GM12878 (cell line): ENCODE measurements around the gene MUSK. TPM values are rescaled to one million over a fixed set of nuclear protein-coding genes. Genes with fewer than 3 reads are reported as not detected.

Experiments used
- ATAC-seq: fragments of 200-7000 bp; cut with Tn5 transposase; 3 replicates; pipeline ENCODE4 v1.9.1; 2020; ENCODE audit warnings: mild to moderate bottlenecking, moderate library complexity
- BruUV-seq: library from RNA; stranded (reverse); fragments of 400-500 nt; replicated peaks from 2 replicates; lab custom pipeline; 2021; lab: Mats Ljungman, UMichigan
- CTCF ChIA-PET: fragments of 300-600 bp; sonication (Branson Sonifier 250); formaldehyde crosslinking; extraction: SDS; loops from one replicate; lab custom pipeline; 2021; ENCODE audit warnings: inconsistent platforms; lab: Yijun Ruan, JAX
- POLR2A ChIA-PET: fragments of 350-600 bp; formaldehyde crosslinking; extraction: SDS; loops from one replicate; lab custom pipeline; 2021; ENCODE audit warnings: inconsistent platforms; lab: Charles Lee
- RAD21 ChIA-PET: fragments of 300-600 bp; sonication (Branson Sonifier 250); formaldehyde crosslinking; loops from one replicate; lab custom pipeline; 2023; ENCODE audit warnings: antibody characterized with exemption; ENCODE audit not compliant: unreplicated experiment; lab: Charles Lee
- SMC1A ChIA-PET: fragments of 300-600 bp; sonication (Branson Sonifier 250); formaldehyde crosslinking; loops from one replicate; lab custom pipeline; 2023; ENCODE audit not compliant: unreplicated experiment, uncharacterized antibody; lab: Charles Lee
- DNase-seq: peaks from one replicate; pipeline ENCODE4 v3.0.0-alpha.2; 2011; ENCODE audit warnings: low read depth, low spot score
- FAIRE-seq: peaks from 3 replicates; lab custom pipeline; 2011; peaks lifted over from hg19 to GRCh38; lab: Jason Lieb, UNC
- H2AFZ ChIP-seq: 2 replicates; pipeline ENCODE4 v1.6.0; 2011; ENCODE audit warnings: low read depth, low read length, control low read depth; ENCODE audit not compliant: control insufficient read depth
- H3K27ac ChIP-seq: 2 replicates; pipeline ENCODE4 v1.5.1; 2011; ENCODE audit warnings: control low read depth; ENCODE audit not compliant: control insufficient read depth, insufficient read depth
- H3K27me3 ChIP-seq, 2 experiments: replicated peaks in 1 of 2; 2 replicates each; pipeline versions ENCODE4 v1.6.0 to v1.6.1; 2011; ENCODE audit warnings: low read length in 1 of 2; ENCODE audit not compliant: control insufficient read depth in 2 of 2, insufficient read depth in 2 of 2
- H3K36me3 ChIP-seq, 2 experiments: 2 replicates each; pipeline ENCODE4 v1.5.1; 2011; ENCODE audit warnings: low read length in 1 of 2; ENCODE audit not compliant: control insufficient read depth in 2 of 2, insufficient read depth in 2 of 2
- H3K4me1 ChIP-seq: 2 replicates; pipeline ENCODE4 v1.6.1; 2011; ENCODE audit warnings: mild to moderate bottlenecking, low read length, moderate library complexity, mixed read lengths; ENCODE audit not compliant: control insufficient read depth, insufficient read depth
- H3K4me2 ChIP-seq: 2 replicates; pipeline ENCODE4 v1.6.0; 2011; ENCODE audit warnings: control low read depth; ENCODE audit not compliant: control insufficient read depth, insufficient read depth
- H3K4me3 ChIP-seq: fragments of 200-600 bp; sonication (generic); 2 replicates; pipeline ENCODE4 v1.5.1; 2016
- H3K79me2 ChIP-seq: 2 replicates; pipeline ENCODE4 v1.6.0; 2011; ENCODE audit warnings: low read length; ENCODE audit not compliant: control insufficient read depth, insufficient read depth
- H3K9ac ChIP-seq: 2 replicates; pipeline ENCODE4 v1.8.0; 2011; ENCODE audit warnings: low read length, control low read depth, mixed read lengths; ENCODE audit not compliant: control insufficient read depth, insufficient read depth
- H3K9me3 ChIP-seq: replicated peaks from 3 replicates; pipeline ENCODE4 v1.5.1; 2011; ENCODE audit warnings: mild to moderate bottlenecking, low read length; ENCODE audit not compliant: control insufficient read depth, insufficient read depth
- H4K20me1 ChIP-seq: 2 replicates; pipeline ENCODE4 v1.6.0; 2011; ENCODE audit not compliant: control insufficient read depth, insufficient read depth
- BRCA1 ChIP-seq: IDR thresholded peaks from 2 replicates; pipeline ENCODE4 v1.6.1; 2011; ENCODE audit warnings: low read depth, low read length, improper control_type of control experiment
- ESRRA ChIP-seq: IDR thresholded peaks from 2 replicates; pipeline ENCODE4 v1.6.1; 2012; ENCODE audit warnings: mild to moderate bottlenecking, low read length, improper control_type of control experiment
- EZH2 ChIP-seq: IDR thresholded peaks from 2 replicates; pipeline ENCODE4 v1.6.1; 2012; ENCODE audit warnings: low read depth, mild to moderate bottlenecking, control low read depth, inconsistent platforms, low read length, borderline replicate concordance; ENCODE audit not compliant: control insufficient read depth
- KAT2A ChIP-seq: conservative IDR thresholded peaks from 2 replicates; pipeline ENCODE4 v1.6.1; 2011; ENCODE audit warnings: low read depth, low read length; ENCODE audit not compliant: control insufficient read depth
- MEF2A ChIP-seq: IDR thresholded peaks from 2 replicates; pipeline ENCODE4 v1.6.1; 2011; ENCODE audit warnings: low read depth, mild to moderate bottlenecking, low read length, moderate library complexity; ENCODE audit not compliant: insufficient read depth
- POLR2AphosphoS2 ChIP-seq: IDR thresholded peaks from 2 replicates; pipeline ENCODE4 v1.6.1; 2011; ENCODE audit warnings: low read depth, mild to moderate bottlenecking, low read length, improper control_type of control experiment, moderate library complexity
- TCF12 ChIP-seq: IDR thresholded peaks from 2 replicates; pipeline ENCODE4 v1.6.1; 2011; ENCODE audit warnings: low read depth, mild to moderate bottlenecking, low read length
- YBX1 ChIP-seq: fragments of 450-650 bp; IDR thresholded peaks from 2 replicates; pipeline ENCODE4 v1.6.1; 2016; ENCODE audit warnings: antibody characterized with exemption
- WGBS: methylation state at CpG from one replicate; pipeline ENCODE4 v1.1.6; 2016; ENCODE audit warnings: low lambda C conversion rate; ENCODE audit not compliant: insufficient replicate concordance, insufficient coverage; ENCODE audit errors: missing lambda C conversion rate; 5-methylcytosine and 5-hydroxymethylcytosine counted together
- in situ Hi-C: fragments of 300-500 bp; cut with MboI; formaldehyde crosslinking; loops from 9 replicates; pipeline ENCODE4 v1.14.3; 2018; ENCODE audit warnings: mixed read lengths
- intact Hi-C: fragments of 100-400 bp; cut with micrococcal nuclease; formaldehyde crosslinking; loops from one replicate; pipeline ENCODE4 v1.14.2; 2022; ENCODE audit not compliant: unreplicated experiment
- polyA plus RNA-seq, 11 experiments: library from polyadenylated mRNA; depleted of rRNA in 4 of 11; unstranded in 6 of 11; stranded (reverse) in 5 of 11; fragments of >200 nt; fragmentation: Nextera tagmentation in 4 of 11; fragmentation: Illumina TruSeq in 1 of 11; extraction: Ambion mirVana in 4 of 11; extraction: Trizol in 1 of 11; gene quantifications; 1 replicate in 1 of 11; 2 replicates in 10 of 11; pipeline versions ENCODE4 v1.2.1 to v1.2.3, GENCODE V29; 2011 to 2016; ENCODE audit warnings: inconsistent platforms in 2 of 11, missing spikeins in 2 of 11, low read depth in 1 of 11
- total RNA-seq, 4 experiments: library from RNA; depleted of rRNA in 3 of 4; stranded (reverse); fragments of >200 nt in 3 of 4; fragmentation: Illumina TruSeq in 1 of 4; extraction: Trizol in 1 of 4; gene quantifications; 2 replicates each; pipeline versions ENCODE4 v1.2.1 to v1.2.3, GENCODE V29; 2013 to 2021
- TF ChIP-seq, protein P1 (sequence below): IDR thresholded peaks from 2 replicates; pipeline ENCODE4 v1.6.1; 2012; ENCODE audit warnings: improper control_type of control experiment, low read depth, low read length; ENCODE audit not compliant: insufficient replicate concordance
- TF ChIP-seq, protein P2 (sequence below): IDR thresholded peaks from 2 replicates; pipeline ENCODE4 v1.6.1; 2011; ENCODE audit warnings: mild to moderate bottlenecking, low read depth, low read length, moderate library complexity; ENCODE audit not compliant: insufficient replicate concordance

MUSK gene
- total and polyA plus RNA-seq, 10 of the 15 experiments (the other 5 are each of a cell fraction or from before 2014, with no cell fraction given): 0.04 to 0.19 (median 0.10) TPM; not detected in 5

DNA sequence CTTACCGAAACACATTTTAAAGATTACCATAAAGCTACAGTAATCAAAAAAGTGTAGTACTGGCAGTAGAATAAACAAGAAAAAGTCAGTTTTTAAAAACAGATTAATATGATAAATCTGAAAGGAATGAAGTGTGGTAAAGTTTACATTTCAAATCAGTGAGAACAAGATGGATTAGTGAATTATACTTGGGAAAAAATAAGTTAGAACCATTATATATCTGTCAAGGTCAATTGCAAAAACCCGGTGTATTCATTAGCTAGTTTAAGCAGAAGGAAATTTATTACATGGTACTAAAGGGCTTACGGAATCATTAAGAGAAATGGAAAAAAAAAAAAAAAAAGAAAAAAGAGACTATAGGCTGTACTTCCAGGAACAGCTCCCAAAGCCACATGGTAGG, 164.3 kb downstream of the MUSK start:
- TF ChIP-seq POLR2AphosphoS2: no peak
- TF ChIP-seq YBX1: no peak
- TF ChIP-seq EZH2: no peak
- TF ChIP-seq BRCA1: no peak
- Histone ChIP-seq H3K4me1 (no peaks in the 10 kb centered on the region), H4K20me1 (no peaks in the 10 kb centered on the region), H2AFZ (no peak overlapping the region), H3K36me3 (no peaks in the 10 kb centered on the region), H3K79me2 (no peaks in the 10 kb centered on the region), H3K4me3 (no peak overlapping the region), H3K27ac (no peak overlapping the region), H3K4me2 (no peak overlapping the region), H3K27me3 (no peaks in the 10 kb centered on the region), H3K9ac (no peak overlapping the region), H3K9me3 (no peaks in the 10 kb centered on the region)
- in situ Hi-C loops (no loop called here), intact Hi-C loops (no loop called here)
- no peak for DNase-seq
- ChIA-PET SMC1A (interaction anchor here (0.5 to 1.2 kb wide), 3 partner anchors 11 to 257 kb away, joined by 3 to 4 read pairs (median 3); no protein-coding TSS in a partner anchor), CTCF (interaction anchor here (0.9 to 1.0 kb wide), 2 partner anchors 9 to 12 kb away, joined by 3 to 4 read pairs; no protein-coding TSS in a partner anchor), RAD21 (interaction anchor here (0.6 to 1.0 kb wide), 2 partner anchors 21 to 199 kb away, joined by 3 to 4 read pairs; no protein-coding TSS in a partner anchor), POLR2A (interaction anchor here (0.6 kb wide), 1 partner anchor 142 kb away, joined by 3 read pairs; no protein-coding TSS in a partner anchor)
- FAIRE-seq: no peak
- 100% methylated on average over 3 of the region's 3 CpGs for WGBS
- ATAC-seq: no peak
- no TSS peak for BruUV-seq

DNA sequence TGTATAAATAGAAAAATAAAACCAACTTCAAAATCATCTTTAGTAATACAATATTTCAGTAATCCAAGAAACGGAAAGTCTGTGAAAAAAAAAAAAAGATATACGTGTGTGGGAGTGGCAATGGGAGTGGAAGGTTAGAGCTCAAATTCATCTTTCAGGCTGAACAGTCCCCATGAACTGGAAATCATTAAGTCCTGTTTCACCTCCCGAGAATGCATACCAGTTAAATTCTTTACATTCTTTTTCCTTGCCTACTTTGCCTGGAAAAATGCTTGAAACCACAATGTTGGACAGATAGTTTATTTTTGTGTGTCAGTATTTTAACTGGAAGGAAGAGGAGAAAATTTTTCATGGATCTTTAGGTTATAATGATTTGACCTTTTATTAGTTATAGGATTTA, 166.8 kb downstream of the MUSK start:
- ATAC-seq: no peak
- no peak for DNase-seq
- Histone ChIP-seq H3K79me2 (no peaks in the 10 kb centered on the region), H4K20me1 (no peaks in the 10 kb centered on the region), H2AFZ (no peak overlapping the region), H3K9me3 (no peaks in the 10 kb centered on the region), H3K9ac (no peak overlapping the region), H3K4me3 (no peak overlapping the region), H3K36me3 (no peaks in the 10 kb centered on the region), H3K27me3 (no peaks in the 10 kb centered on the region), H3K4me1 (no peaks in the 10 kb centered on the region), H3K4me2 (no peak overlapping the region), H3K27ac (no peak overlapping the region)
- in situ Hi-C loops (no loop called here), intact Hi-C loops (no loop called here)
- FAIRE-seq: no peak
- ChIA-PET POLR2A (interaction anchor here (0.6 kb wide), 1 partner anchor 25 kb away, joined by 11 read pairs; no protein-coding TSS in a partner anchor), CTCF (no interaction called here), RAD21 (interaction anchor here (0.9 kb wide), 1 partner anchor 14 kb away, joined by 4 read pairs; no protein-coding TSS in a partner anchor), SMC1A (interaction anchor here (1.1 to 1.3 kb wide), 2 partner anchors 13 to 42 kb away, joined by 3 to 5 read pairs; no protein-coding TSS in a partner anchor)
- BruUV-seq: no TSS peak
- 34% methylated on average over 3 of the region's 3 CpGs for WGBS
- TF ChIP-seq YBX1: no peak
- no peak for TF ChIP-seq KAT2A
- TF ChIP-seq TCF12: no peak
- TF ChIP-seq, protein P1, sequence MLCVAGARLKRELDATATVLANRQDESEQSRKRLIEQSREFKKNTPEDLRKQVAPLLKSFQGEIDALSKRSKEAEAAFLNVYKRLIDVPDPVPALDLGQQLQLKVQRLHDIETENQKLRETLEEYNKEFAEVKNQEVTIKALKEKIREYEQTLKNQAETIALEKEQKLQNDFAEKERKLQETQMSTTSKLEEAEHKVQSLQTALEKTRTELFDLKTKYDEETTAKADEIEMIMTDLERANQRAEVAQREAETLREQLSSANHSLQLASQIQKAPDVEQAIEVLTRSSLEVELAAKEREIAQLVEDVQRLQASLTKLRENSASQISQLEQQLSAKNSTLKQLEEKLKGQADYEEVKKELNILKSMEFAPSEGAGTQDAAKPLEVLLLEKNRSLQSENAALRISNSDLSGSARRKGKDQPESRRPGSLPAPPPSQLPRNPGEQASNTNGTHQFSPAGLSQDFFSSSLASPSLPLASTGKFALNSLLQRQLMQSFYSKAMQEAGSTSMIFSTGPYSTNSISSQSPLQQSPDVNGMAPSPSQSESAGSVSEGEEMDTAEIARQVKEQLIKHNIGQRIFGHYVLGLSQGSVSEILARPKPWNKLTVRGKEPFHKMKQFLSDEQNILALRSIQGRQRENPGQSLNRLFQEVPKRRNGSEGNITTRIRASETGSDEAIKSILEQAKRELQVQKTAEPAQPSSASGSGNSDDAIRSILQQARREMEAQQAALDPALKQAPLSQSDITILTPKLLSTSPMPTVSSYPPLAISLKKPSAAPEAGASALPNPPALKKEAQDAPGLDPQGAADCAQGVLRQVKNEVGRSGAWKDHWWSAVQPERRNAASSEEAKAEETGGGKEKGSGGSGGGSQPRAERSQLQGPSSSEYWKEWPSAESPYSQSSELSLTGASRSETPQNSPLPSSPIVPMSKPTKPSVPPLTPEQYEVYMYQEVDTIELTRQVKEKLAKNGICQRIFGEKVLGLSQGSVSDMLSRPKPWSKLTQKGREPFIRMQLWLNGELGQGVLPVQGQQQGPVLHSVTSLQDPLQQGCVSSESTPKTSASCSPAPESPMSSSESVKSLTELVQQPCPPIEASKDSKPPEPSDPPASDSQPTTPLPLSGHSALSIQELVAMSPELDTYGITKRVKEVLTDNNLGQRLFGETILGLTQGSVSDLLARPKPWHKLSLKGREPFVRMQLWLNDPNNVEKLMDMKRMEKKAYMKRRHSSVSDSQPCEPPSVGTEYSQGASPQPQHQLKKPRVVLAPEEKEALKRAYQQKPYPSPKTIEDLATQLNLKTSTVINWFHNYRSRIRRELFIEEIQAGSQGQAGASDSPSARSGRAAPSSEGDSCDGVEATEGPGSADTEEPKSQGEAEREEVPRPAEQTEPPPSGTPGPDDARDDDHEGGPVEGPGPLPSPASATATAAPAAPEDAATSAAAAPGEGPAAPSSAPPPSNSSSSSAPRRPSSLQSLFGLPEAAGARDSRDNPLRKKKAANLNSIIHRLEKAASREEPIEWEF: no peak
- TF ChIP-seq, protein P2, sequence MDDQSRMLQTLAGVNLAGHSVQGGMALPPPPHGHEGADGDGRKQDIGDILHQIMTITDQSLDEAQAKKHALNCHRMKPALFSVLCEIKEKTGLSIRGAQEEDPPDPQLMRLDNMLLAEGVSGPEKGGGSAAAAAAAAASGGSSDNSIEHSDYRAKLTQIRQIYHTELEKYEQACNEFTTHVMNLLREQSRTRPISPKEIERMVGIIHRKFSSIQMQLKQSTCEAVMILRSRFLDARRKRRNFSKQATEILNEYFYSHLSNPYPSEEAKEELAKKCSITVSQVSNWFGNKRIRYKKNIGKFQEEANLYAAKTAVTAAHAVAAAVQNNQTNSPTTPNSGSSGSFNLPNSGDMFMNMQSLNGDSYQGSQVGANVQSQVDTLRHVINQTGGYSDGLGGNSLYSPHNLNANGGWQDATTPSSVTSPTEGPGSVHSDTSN: no peak
- TF ChIP-seq MEF2A: no peak
- TF ChIP-seq ESRRA: no peak
